ENCODE data around the gene PTPN1. TPM values are rescaled to one million over a fixed set of nuclear protein-coding genes. Genes with fewer than 3 reads are reported as not detected.

PTPN1 gene
- total and polyA plus RNA-seq, 12 donors, result 15.5 to 45.3 (median 29.4) TPM

DNA sequence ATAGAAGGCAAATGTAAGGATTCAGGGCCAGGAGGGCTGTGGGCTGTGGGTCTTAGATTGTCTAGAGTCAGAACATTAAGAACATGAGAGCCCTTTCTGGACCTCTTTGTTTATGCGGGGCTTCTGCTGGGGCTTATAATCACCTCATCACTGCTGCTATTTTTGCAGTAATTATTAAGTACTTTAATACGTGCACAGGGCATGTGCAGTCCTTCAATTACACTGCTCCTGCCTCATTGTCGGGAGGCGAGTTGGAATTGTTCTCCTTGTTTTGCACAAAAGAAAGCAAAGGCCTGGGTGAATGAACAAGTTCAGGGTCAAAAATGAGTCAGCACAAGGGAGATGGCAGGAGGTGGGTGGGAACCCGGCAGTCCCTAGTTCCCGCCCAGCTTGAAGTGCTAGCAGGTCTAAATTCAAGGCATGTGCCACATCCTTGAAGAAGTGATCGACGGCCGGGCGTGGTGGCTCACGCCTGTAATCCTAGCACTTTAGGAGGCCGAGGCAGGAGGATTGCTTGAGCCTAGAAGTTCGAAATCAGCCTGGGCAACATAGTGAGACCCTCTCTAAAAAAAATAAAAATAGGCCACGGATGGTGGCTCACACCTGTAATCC, 34.4 kb upstream of the PTPN1 start:
- DNase-seq, result no peak
- H3K27ac ChIP-seq, result peak overlapping the region in 4 of 10 donors; percentile 13 to 60 (median 48)
- peak in 3 of 8 donors; percentile 22 to 35 (median 29) for ATAC-seq
- peaks cover 0 to 56% (median 9%) of the 10 kb centered on the region in 9 donors for H3K4me1 ChIP-seq
- TF ChIP-seq, protein P1, sequence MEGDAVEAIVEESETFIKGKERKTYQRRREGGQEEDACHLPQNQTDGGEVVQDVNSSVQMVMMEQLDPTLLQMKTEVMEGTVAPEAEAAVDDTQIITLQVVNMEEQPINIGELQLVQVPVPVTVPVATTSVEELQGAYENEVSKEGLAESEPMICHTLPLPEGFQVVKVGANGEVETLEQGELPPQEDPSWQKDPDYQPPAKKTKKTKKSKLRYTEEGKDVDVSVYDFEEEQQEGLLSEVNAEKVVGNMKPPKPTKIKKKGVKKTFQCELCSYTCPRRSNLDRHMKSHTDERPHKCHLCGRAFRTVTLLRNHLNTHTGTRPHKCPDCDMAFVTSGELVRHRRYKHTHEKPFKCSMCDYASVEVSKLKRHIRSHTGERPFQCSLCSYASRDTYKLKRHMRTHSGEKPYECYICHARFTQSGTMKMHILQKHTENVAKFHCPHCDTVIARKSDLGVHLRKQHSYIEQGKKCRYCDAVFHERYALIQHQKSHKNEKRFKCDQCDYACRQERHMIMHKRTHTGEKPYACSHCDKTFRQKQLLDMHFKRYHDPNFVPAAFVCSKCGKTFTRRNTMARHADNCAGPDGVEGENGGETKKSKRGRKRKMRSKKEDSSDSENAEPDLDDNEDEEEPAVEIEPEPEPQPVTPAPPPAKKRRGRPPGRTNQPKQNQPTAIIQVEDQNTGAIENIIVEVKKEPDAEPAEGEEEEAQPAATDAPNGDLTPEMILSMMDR (IDR thresholded peaks at IDR 0.05), result no peak
- no peaks in the 10 kb centered on the region for H3K36me3 ChIP-seq
- H3K9me3 ChIP-seq, result peaks cover 0 to 3% (median 0%) of the 10 kb centered on the region in 11 donors
- no peaks in the 10 kb centered on the region for H3K27me3 ChIP-seq
- 74 to 75% methylated on average over 14 of the region's 14 CpGs for WGBS, 2 donors
- intact Hi-C loops (cut with DNase I), result loop anchor here in 2 of 10 donors (5.0 kb wide), 2 partner anchors 92 to 102 kb away; no protein-coding TSS in a partner anchor
- no peak overlapping the region for H3K4me3 ChIP-seq

DNA sequence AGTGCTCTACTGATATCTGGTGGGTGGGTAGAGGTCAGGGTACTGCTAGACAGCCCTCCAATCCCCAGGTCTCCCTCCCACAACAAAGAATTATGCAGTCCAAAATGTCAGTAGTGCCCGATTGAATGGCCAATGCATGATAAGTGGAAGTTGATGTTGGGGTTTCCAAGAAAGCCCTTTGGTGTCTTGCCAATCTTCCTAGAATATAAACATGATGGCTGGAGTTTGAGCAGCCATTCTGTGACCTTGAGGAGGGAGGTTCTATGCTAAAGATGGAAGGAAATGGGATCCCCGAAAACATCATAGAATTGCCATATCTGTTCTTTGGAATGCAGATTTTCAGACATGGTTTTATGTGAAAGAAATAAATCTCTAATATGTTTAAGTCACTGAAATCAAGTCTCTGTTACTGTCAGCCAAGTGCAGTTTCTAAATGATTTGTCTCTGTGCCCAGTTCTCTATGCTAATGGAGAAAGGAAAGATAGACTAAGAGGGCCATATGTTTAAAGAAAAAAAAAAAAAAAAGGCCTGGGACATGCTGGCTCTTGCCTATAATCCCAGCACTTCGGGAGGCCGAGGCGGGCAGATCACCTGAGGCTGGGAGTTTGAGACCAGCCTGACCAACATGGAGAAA, 32.8 kb upstream of the PTPN1 start:
- ATAC-seq (no peak), DNase-seq (no peak)
- H3K4me1 ChIP-seq, result peaks cover 0 to 42% (median 7%) of the 10 kb centered on the region in 9 donors
- H3K9me3 ChIP-seq, result peaks cover 0 to 3% (median 0%) of the 10 kb centered on the region in 11 donors
- TF ChIP-seq, protein P1 (IDR thresholded peaks at IDR 0.05), result no peak
- no peak overlapping the region for H3K4me3 ChIP-seq
- intact Hi-C loops (cut with DNase I), result loop anchor here in 2 of 10 donors (5.0 kb wide), 2 partner anchors 90 to 100 kb away; no protein-coding TSS in a partner anchor
- no peaks in the 10 kb centered on the region for H3K27me3 ChIP-seq
- 92 to 94% methylated on average over 5 of the region's 5 CpGs for WGBS, 2 donors
- H3K27ac ChIP-seq, result no peak overlapping the region
- no peaks in the 10 kb centered on the region for H3K36me3 ChIP-seq

DNA sequence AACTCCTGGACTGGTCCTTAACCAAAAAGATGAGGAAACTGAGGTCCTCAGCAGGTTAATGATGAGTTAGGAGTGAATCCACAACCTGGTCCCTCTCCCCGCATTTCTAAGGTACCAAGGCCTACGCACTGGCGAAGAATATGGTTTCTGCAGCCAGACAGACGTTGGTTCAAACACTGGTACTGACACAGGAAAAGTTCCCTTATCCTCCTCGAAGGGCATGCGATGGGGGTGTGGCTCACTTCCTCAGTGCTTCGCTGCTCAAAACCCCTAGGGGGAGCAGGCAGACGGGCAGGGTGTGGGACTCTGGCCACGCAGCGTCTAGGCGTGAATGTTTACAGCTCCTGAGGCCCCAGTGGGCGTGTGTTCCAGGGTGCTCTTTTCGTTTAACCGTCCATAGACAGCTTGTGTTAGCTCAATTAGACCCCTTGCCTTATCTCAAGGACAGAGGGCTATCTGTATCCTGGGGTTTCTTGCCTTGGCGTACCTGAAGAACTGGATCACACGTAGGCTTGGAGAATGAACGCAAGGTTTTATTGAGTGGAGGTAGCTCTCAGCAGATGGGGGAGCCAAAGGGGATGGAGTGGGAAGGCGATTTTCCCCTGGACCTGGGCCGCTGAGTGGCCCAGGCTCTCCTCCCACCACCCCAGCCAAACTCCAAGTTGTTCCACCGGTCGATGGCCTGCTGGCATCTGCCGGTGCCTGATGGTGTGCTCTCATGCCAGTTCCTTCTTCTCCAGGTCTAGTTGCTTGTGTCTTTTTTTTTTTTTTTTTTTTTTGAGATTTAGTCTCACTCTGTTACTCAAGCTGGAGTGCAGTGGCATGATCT, 31.8 kb upstream of the PTPN1 start:
- H3K9me3 ChIP-seq, result peaks cover 0 to 3% (median 0%) of the 10 kb centered on the region in 11 donors
- no peaks in the 10 kb centered on the region for H3K36me3 ChIP-seq
- H3K27ac ChIP-seq, result peak overlapping the region in 1 of 10 donors; percentile 12
- intact Hi-C loops (cut with DNase I), result loop anchor here in 2 of 10 donors (5.0 kb wide), 2 partner anchors 89 to 99 kb away; no protein-coding TSS in a partner anchor
- H3K4me1 ChIP-seq, result peaks cover 0 to 37% (median 11%) of the 10 kb centered on the region in 9 donors
- peak; percentile 44 to 84 (median 66) for ATAC-seq
- peak; percentile 28 to 44 for DNase-seq
- no peak overlapping the region for H3K4me3 ChIP-seq
- no peaks in the 10 kb centered on the region for H3K27me3 ChIP-seq
- WGBS, 2 donors, result 57 to 58% methylated on average over 22 of the region's 22 CpGs
- TF ChIP-seq, protein P1 (IDR thresholded peaks at IDR 0.05), result peak in 8 of 9 donors; percentile 24 to 68 (median 46)

DNA sequence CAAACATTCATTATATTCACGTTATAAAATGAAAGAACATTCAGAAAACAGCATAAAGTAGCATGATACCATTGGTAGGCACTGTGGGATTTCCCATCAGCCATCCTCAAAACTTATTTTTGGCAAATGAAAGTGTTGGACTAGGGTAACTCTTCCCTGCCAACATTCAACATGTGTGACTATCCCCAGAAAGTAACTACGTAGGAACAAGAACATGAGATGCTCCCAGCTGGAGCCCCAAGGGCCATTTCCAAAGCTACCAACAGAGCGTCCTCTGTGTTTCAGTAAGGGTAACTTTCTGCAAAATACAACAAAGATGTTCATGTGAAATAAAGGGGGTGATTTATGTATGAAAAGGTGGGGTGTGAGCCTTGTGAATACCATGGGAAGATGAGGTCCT, 28.4 kb upstream of the PTPN1 start:
- intact Hi-C loops (cut with DNase I), result loop anchor here in 3 of 10 donors (5.0 kb wide), 2 partner anchors 96 to 101 kb away; no protein-coding TSS in a partner anchor
- ATAC-seq (no peak), DNase-seq (no peak)
- no peak overlapping the region for H3K27ac ChIP-seq
- H3K9me3 ChIP-seq, result peaks cover 0 to 3% (median 0%) of the 10 kb centered on the region in 11 donors
- H3K4me3 ChIP-seq, result no peak overlapping the region
- no peaks in the 10 kb centered on the region for H3K36me3 ChIP-seq
- TF ChIP-seq, protein P1 (IDR thresholded peaks at IDR 0.05), result no peak
- WGBS, 2 donors, result 67 to 70% methylated on average over 3 of the region's 3 CpGs
- H3K27me3 ChIP-seq, result no peaks in the 10 kb centered on the region
- H3K4me1 ChIP-seq, result peaks cover 3 to 23% (median 9%) of the 10 kb centered on the region in 9 donors
